ENCODE measurements around the gene ABCG8.

GRCh38 chr2:43838560-43839267 is at the start of gene ABCG8, which contains the start of gene ABCG5:
- TF ChIP-seq CTCF (IDR thresholded peaks at IDR 0.05; ENCODE audit: borderline replicate concordance, extremely low read depth, low read length, poor library complexity, severe bottlenecking): no peak
- TF ChIP-seq EZH2 (IDR thresholded peaks at IDR 0.05; ENCODE audit: borderline replicate concordance, low read depth, low read length, severe bottlenecking): no peak

Data from DND-41 (cell line).